GM21528 (cell line): ENCODE results near the gene TCP11.

Experiments used
- ATAC-seq: cut with Tn5 transposase; IDR thresholded peaks from one replicate; pipeline ENCODE4 v1.9.1; 2021; ENCODE audit warnings: mild to moderate bottlenecking, moderate library complexity; ENCODE audit not compliant: unreplicated experiment, low FRiP score

TCP11 gene

GRCh38 chr6:35141007-35141655, at the start of gene TCP11:
Gene TCP11, minus strand, starts transcription at chr6:35141339. Its CDS starts 469 bp downstream, at chr6:35140870.
- no peak for ATAC-seq

GRCh38 chr6:35190306-35190705, 49.2 kb upstream of the TCP11 start:
- no peak for ATAC-seq

GRCh38 chr6:35188886-35189285, 47.7 kb upstream of the TCP11 start:
- ATAC-seq = no peak

- no peak for ATAC-seq
These were observed 45.4 kb upstream of the TCP11 start for GRCh38 chr6:35186571-35186970.

- no peak for ATAC-seq
These were observed 44.8 kb upstream of the TCP11 start for GRCh38 chr6:35185971-35186370.

GRCh38 chr6:35185302-35185681, 44.2 kb upstream of the TCP11 start:
- no peak for ATAC-seq

GRCh38 chr6:35184580-35185301, 43.6 kb upstream of the TCP11 start:
- no peak for ATAC-seq

- ATAC-seq = no peak
These were observed 42.8 kb upstream of the TCP11 start for GRCh38 chr6:35183935-35184334.

GRCh38 chr6:35183281-35183680, 42.1 kb upstream of the TCP11 start:
- ATAC-seq = no peak

DNA sequence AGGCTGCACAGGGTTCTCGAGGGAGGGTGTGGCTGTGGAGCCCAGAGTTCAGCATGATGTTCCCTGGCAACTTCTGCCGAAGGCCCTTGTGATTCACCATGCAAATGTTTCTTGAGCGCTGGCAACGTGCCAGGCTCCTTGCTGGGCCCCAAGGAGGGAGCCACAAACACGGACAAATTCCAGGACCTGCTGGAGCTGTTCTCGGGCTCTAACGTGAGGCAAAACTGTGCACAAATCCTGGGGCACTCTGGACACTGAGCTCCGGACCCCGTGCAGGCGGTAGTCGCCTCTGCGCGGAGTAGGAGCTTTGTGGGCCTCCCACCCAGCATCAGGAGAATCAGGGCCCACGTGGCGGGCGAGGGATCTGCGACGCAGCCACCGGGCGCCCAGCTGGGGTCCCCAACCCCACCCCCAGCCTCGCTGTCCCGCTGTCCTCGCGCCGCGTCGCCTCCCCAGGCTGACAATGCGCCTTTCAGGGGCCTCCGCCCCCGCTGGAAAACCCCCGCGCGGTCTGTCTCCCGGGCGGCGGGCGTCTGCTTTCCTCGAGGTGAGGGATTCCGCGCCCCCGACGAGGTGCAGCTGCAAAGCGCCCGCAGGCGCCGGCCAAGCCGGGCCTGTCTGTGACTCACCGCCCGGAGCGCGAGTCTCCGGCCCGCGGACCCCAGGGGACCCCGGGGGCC, 40.9 kb upstream of the TCP11 start:
- no peak for ATAC-seq

DNA sequence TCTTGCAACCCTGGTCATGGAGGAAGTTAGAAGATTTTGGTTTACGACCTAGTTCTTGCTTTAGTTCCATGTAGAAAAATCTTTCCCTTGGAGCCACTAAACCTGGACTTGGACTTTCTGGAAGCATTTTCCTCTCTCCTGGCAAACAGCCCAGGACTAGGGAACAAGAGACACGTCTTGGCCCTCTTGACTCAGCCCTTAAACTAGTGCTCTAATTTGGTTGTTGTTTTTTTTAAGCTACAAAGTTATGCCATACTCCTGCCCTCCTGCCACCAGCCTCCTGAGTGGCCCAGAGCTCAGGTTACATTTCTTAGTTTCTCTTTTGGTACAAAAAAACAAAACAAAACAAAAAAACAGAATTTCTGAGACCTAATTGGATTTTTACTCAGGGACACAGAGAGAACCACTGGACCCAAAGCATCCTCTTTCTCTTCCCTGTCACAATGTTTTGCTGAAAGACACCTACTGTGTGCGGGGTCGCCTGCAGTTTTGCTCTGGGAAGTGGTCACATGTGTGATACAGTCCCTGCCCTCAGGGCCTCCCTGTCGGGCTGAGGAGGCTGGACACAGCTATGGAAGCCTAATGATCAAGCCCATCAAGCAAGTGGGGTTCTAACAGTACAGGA, 40.3 kb upstream of the TCP11 start:
- ATAC-seq = no peak

DNA sequence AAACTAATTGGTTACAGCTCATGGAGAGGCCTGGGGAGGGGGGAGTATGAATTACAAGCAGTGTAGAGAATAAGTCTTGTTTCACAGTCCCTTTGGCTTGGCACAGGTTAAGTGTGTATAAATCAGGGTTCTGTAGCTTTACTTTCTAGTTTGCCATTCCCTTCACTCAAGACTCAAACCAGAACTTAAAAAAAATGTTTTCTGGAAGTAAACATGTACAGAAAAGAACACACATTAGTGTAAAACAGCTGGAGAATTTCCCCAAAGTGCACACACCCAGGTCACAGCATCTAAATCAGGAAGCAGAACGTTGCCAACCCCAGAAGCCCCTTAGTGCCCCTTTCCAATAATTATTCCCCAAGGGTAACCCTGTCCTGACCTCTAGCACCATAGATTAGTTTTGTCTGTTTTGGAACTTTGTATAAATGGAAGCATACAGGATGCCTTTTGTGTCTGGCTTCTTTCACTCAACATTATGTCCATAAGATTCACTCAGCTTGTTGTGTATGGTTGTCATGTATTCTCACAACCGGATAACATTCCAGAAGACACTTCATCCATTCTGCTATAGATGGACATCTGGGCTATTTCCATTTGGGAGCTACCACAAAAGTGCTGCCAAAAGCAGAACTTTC, 38.9 kb upstream of the TCP11 start:
- ATAC-seq = no peak

DNA sequence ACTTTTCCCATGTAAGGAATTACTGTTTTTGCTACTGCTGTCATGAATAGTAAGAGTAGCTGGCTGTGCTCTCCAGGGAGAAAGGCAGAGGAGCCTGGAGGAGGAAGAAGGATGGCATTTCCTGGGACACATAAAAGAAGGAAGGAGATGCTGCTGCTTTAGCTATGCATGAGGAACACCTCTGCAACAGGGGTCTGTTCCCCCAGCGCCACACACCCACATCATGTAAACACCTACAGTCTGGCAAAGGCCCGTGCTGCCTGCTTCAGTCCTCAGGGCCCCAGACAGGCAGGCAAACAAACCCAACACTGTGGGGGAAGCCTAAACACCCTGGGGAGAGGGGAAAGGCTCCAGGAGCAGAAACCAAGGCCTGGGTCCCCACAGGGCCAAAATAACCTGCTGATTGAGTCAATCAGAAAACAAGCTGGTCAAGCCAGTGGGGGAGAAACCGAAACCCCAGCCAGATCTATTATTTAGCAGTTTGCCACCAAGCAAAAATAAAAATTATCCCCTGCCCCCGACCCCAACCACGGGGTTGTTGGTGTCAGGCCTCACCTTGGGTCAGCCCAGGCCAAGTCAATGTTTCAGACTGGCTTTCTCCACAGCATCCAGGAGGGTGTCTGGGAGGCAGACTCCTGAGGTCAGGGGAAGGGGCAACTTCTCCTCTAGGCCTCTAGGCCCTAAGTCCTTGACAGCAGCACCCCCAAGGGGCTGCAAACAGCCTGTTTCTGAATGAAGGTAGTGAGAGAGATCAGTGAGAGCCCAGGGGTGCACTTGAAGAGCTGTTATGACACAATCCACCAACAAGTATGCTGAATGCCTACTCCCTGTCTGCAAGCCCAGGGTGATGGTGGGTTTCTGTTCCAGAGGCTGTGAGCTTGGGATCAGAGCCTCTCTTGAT, 38.0 kb upstream of the TCP11 start:
- no peak for ATAC-seq

DNA sequence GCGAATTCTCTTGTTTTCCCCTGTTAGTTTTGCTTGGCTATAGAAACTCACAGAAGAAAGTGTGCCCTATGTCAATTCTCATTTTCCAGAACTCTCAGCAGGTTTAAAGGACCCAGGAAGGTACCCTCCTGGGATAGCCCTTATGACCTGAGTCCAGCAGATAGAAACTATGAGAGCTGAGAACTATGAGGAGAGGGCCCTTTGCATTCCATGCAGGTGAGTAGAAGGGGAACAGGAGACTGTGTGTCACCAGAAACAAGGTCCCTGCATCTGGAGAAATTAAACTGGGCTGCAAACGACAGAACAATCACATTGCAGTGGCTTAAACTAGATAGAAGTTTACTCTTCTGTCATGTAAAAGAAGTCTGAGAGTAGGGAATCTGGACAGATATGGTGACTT, 36.9 kb upstream of the TCP11 start:
- ATAC-seq = no peak

- no peak for ATAC-seq
These were observed 36.5 kb upstream of the TCP11 start for GRCh38 chr6:35177596-35177995.

DNA sequence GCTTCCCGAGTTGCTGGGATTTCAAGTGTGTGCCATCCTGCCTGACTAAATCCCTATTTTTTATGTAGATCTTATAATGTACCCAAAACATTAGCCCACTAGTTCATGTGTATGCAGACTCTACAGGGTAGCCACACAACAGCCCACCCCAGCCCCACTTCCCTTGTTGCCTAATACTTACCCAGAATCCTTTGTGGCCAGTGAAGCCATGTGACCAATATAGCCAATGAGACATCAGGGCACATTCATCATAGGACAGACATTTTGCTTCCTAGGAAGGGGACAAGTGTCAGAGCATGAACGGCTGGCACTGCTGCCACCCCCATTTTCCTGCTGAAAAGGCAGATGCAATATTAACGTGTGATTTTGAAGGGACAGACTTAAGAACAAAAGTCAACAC, 36.0 kb upstream of the TCP11 start:
- ATAC-seq = no peak

DNA sequence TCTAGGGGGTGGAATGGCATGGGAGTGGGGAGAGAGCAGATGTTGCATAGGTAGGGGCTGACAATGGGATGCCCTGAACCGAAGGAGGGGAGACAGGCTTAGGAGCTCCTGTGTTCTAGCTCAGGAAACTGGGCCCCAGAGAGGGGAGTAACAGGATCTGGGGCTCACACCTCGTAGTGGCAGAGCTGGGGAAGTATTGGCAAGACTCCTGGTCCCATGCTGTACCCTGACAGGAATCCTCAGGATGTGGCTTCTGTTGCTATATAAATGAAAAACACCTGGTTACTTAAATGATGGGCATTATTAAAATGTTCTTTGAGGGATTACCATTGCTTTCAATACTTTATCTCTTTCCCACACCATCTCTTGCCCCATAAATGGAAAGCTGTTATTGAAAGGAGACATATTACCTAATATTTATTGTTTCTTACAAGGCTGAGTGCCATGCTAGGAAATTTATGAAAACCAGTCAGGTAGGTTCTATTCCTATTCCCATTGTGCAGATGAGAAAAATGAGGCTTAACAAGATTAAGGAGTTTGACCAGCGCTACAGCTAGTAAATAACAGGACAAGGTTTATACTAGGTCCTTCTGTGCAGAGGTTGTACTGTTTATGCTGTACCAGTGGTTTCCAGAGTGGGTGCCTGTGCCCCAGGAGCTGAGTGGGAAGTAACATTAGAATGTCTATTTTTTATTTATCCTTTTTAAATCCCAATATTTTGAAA, 35.3 kb upstream of the TCP11 start:
- ATAC-seq = no peak

GRCh38 chr6:35174501-35174900, 33.4 kb upstream of the TCP11 start:
- ATAC-seq = no peak

DNA sequence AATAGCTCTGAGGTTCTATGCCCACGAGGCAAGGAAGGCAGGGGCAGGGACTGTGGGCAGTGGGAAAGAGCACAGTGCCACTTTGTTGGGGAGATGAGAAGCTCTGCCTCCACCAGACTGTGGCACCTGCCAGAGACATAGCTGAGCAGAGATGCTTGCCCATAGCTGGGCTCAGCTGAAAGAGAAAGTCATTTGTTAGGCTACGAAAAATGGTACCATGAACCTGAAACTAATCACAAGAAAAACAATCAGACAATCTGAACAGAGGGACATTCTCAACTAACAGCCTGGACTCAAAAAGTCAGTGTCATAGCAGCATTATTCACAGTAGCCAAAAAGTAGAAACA, 32.9 kb upstream of the TCP11 start:
- ATAC-seq = no peak
